Heart left ventricle (tissue), 16 donors: Measurements from ENCODE around the gene GREB1. TPM values are rescaled to one million over a fixed set of nuclear protein-coding genes. Genes with fewer than 3 reads are reported as not detected.

Source experiments
- ATAC-seq, 4 donors: fragments of 200-7000 bp; cut with Tn5 transposase; one replicate each; pipeline ENCODE4 v1.9.1; 2020 to 2022; ENCODE audit warnings: moderate library complexity in 4 of 4, mild to moderate bottlenecking in 3 of 4, moderate number of reproducible peaks in 1 of 4
- DNase-seq, 5 donors: peaks; one replicate each; pipeline ENCODE4 v3.0.0-alpha.2; 2020
- H3K27ac ChIP-seq, 12 donors: fragments of 200-600 bp; sonication (generic) in 4 of 12; one replicate each; pipeline versions ENCODE4 v1.5.0 to v1.8.0; 2016 to 2022; ENCODE audit warnings: mild to moderate bottlenecking in 2 of 12
- H3K27me3 ChIP-seq, 9 donors: fragments of 200-600 bp; sonication (generic) in 2 of 9; one replicate each; pipeline versions ENCODE4 v1.5.1 to v1.8.0; 2016 to 2022; ENCODE audit warnings: mild to moderate bottlenecking in 3 of 9
- H3K36me3 ChIP-seq, 9 donors: fragments of 200-600 bp; sonication (generic) in 2 of 9; one replicate each; pipeline versions ENCODE4 v1.5.0 to v1.8.0; 2018 to 2022; ENCODE audit warnings: mild to moderate bottlenecking in 2 of 9
- H3K4me1 ChIP-seq, 12 donors: fragments of 200-600 bp; sonication (generic) in 4 of 12; one replicate each; pipeline versions ENCODE4 v1.5.0 to v1.8.0; 2016 to 2022; ENCODE audit warnings: mild to moderate bottlenecking in 3 of 12
- H3K4me3 ChIP-seq, 12 donors: fragments of 200-600 bp; sonication (generic) in 4 of 12; one replicate each; pipeline versions ENCODE4 v1.5.0 to v1.8.0; 2017 to 2022; ENCODE audit warnings: mild to moderate bottlenecking in 9 of 12, moderate library complexity in 4 of 12
- H3K9me3 ChIP-seq, 12 donors: fragments of 200-600 bp; sonication (generic) in 4 of 12; one replicate each; pipeline versions ENCODE4 v1.5.0 to v1.8.0; 2016 to 2022; ENCODE audit warnings: mild to moderate bottlenecking in 1 of 12
- CTCF ChIP-seq, 12 donors: fragments of 200-600 bp; sonication (generic) in 4 of 12; IDR thresholded peaks; one replicate each; pipeline versions ENCODE4 v1.5.0 to v1.8.0; 2018 to 2022; ENCODE audit warnings: antibody characterized with exemption in 12 of 12, mild to moderate bottlenecking in 5 of 12
- POLR2A ChIP-seq, 2 donors: fragments of 450-650 bp; IDR thresholded peaks; one replicate each; pipeline ENCODE4 v1.6.1; 2017; ENCODE audit warnings: antibody characterized with exemption in 2 of 2, mild to moderate bottlenecking in 2 of 2, moderate library complexity in 2 of 2
- WGBS, 4 donors: extraction: QIAGEN DNeasy Blood & Tissue Kit in 2 of 4; methylation state at CpG; one replicate each; pipeline versions ENCODE4 v1.1.5 to v1.1.7; 2013 to 2018; 5-methylcytosine and 5-hydroxymethylcytosine counted together
- intact Hi-C, 10 donors: fragments of 100-400 bp; cut with DNase I; formaldehyde crosslinking; loops; one replicate each; pipeline versions ENCODE4 v1.11.1 to v1.14.2; 2022
- polyA plus RNA-seq, 2 donors: library from polyadenylated mRNA; stranded (reverse); fragments of 200-250 nt; gene quantifications; one replicate each; pipeline ENCODE4 v1.2.3, GENCODE V29; 2013
- total RNA-seq, 9 donors: library from RNA; depleted of rRNA in 2 of 9; stranded (reverse); fragments of >200 nt in 2 of 9; fragmentation: NEBNext Ultra II Directional in 3 of 9; extraction: Animal tissue kit (Norgen Biotek cat#: 25700) in 3 of 9; gene quantifications; one replicate each; pipeline versions ENCODE4 v1.1.0 to v1.2.4, GENCODE V29; 2016 to 2023
- donor health status: ischemic (EF 13 %, LVEDD 7.1; RV severe dilation, severe dysfunction).
- donor health status: healthy with polysubstance abuse.
- donor health status: DM: no; HTN: yes; CAD: no.
- donor health status: DM: no; HTN: no; CAD: no.
- donor health status: ischemic (EF 25% LVEDD 6.9; RV normal size, moderate dysfunction).
- donor health status: ischemic (EF 25% LVEDD 5.7; RV mildly dilated, moderate dysfunction).
- donor health status: healthy.
- donor health status: DM: yes; HTN: yes; CAD: no.
- donor health status: ischemic (EF 35%, LVEDD 5.7; RV mildly dilated, moderate dysfunction).
- donor health status: nonischemic (EF 11% LVEDD 7.7; RV severe dilation, severe dysfunction).
- donor health status: DM: yes; HTN: yes; CAD: no.
- donor health status: PGD.
- donor health status: ischemic (EF 29% LVEDD 5.4; RV normal size, mild dysfunction).
- donor health status: nonischemic (EF 23%, LVEDD 6.1; RV moderate dilation, normal function).

The GREB1 gene
- total and polyA plus RNA-seq, 11 donors, result 1.4 to 11.5 (median 5.6) TPM

DNA sequence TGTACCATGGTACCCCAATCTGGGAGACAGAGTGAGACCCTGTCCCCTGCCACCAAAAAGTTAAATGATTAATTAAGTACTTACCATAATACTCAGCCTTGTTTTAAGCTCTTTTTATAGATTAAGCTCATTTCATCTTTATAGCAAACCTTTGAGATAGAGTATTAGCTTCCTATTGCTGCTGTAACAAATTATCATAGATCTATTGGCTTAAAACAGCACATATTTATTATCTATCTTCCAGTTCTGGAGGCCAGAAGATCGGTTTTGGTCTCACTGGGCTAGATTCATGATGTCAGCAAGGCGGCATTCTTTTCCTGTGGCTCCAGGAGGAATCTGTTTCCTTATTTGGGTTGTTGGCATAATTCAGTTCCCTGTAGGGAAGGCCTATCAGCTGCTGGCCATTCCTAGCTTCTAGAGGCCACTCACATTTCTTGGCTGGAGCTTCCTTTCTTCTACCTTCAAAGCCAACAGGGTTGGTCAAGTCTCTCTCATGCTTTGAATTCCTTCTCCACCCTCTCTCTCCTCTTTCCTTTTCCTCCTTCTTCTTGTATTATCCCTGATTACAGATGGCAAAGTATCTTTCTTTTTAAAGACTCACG lies 13.7 kb upstream of the GREB1 start:
- WGBS, 4 donors, result 71 to 79% (median 74%) methylated on average over 3 of the region's 3 CpGs
- H3K27ac ChIP-seq, result no peak overlapping the region
- no peak for TF ChIP-seq CTCF (IDR thresholded peaks at IDR 0.05)
- TF ChIP-seq POLR2A (IDR thresholded peaks at IDR 0.05), result no peak

DNA sequence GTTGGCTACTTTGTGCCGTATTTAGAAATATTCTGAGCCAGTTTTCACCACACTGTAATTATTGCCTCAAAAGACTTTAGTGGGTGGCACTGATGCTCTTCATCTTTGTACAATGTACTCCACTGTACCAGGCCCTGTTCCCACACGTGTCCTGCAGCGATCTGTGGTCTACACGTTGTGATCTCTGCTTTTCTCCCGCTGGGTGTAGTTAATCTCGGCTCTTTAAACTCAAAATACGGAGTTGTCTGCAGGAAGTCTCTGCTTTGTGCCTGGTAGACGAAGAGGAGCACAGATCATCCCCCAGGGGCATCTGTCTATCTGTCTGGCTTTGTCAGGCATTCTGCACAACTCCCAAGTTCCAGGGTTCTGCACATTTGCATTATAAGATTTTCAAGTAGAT lies 12.1 kb upstream of the GREB1 start:
- TF ChIP-seq POLR2A (IDR thresholded peaks at IDR 0.05), result no peak
- TF ChIP-seq CTCF (IDR thresholded peaks at IDR 0.05), result no peak
- Histone ChIP-seq H3K27me3 (peaks cover 0 to under 1% (median 0%) of the 10 kb centered on the region in 9 donors), H3K9me3 (peaks cover 0 to 14% (median 0%) of the 10 kb centered on the region in 12 donors), H3K27ac (no peak overlapping the region), H3K4me1 (no peaks in the 10 kb centered on the region), H3K36me3 (no peaks in the 10 kb centered on the region), H3K4me3 (no peak overlapping the region)
- ATAC-seq (no peak), DNase-seq (no peak)
- intact Hi-C loops, result no loop called here
- WGBS, 4 donors, result 65 to 76% (median 72%) methylated on average over 8 of the region's 8 CpGs

More for the DNA sequence above, 13.7 kb upstream of the GREB1 start:
- no peak overlapping the region for H3K4me3 ChIP-seq
- ATAC-seq (no peak), DNase-seq (no peak)
- H3K27me3 ChIP-seq, result no peaks in the 10 kb centered on the region
- peaks cover 0 to 14% (median 0%) of the 10 kb centered on the region in 12 donors for H3K9me3 ChIP-seq
- no peaks in the 10 kb centered on the region for H3K36me3 ChIP-seq
- intact Hi-C loops, result no loop called here
- peaks cover 0 to 2% (median 0%) of the 10 kb centered on the region in 12 donors for H3K4me1 ChIP-seq

DNA sequence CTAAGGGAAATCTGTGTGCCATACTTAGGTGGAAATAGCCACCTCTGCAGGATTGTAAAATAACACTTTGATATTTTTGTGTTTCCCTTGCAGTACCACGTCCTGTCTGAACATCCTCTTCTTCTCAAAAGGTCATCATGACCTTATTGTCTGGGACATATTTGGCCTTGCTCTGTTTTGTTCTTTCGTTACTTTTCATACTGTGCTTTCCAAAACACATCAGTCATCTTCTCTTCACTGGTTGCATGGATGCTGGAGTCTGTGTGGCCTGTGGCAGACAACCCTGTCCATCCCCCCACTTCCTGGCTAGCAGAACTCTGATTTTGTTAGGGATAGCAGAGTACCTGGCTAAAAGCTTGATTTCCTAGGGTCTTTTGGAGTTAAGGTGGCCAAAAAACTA lies 9.4 kb upstream of the GREB1 start:
- no peak overlapping the region for H3K27ac ChIP-seq
- H3K27me3 ChIP-seq, result peaks cover 0 to 13% (median 0%) of the 10 kb centered on the region in 9 donors
- H3K9me3 ChIP-seq, result peaks cover 0 to 13% (median 0%) of the 10 kb centered on the region in 12 donors
- DNase-seq, result no peak
- intact Hi-C loops, result no loop called here
- no peak for ATAC-seq
- 27 to 56% (median 43%) methylated on average over 2 of the region's 2 CpGs for WGBS, 4 donors
- H3K4me1 ChIP-seq, result no peaks in the 10 kb centered on the region
- no peak overlapping the region for H3K4me3 ChIP-seq
- no peaks in the 10 kb centered on the region for H3K36me3 ChIP-seq
- no peak for TF ChIP-seq CTCF (IDR thresholded peaks at IDR 0.05)
- no peak for TF ChIP-seq POLR2A (IDR thresholded peaks at IDR 0.05)

- intact Hi-C loops, result no loop called here
- no peak for DNase-seq
- Histone ChIP-seq H3K4me1 (no peaks in the 10 kb centered on the region), H3K27me3 (peaks cover 0 to 13% (median 0%) of the 10 kb centered on the region in 9 donors), H3K27ac (no peak overlapping the region), H3K9me3 (peaks cover 0 to 4% (median 0%) of the 10 kb centered on the region in 12 donors), H3K36me3 (no peaks in the 10 kb centered on the region), H3K4me3 (no peak overlapping the region)
- WGBS, 4 donors, result 86 to 93% (median 88%) methylated on average over 7 of the region's 7 CpGs
- ATAC-seq, result no peak
- TF ChIP-seq POLR2A (IDR thresholded peaks at IDR 0.05) (no peak), CTCF (IDR thresholded peaks at IDR 0.05) (no peak)
Measured at GRCh38 chr2:11525762-11526161, 8.1 kb upstream of the GREB1 start.
